ENCODE data around the gene GTF3A. TPM values are rescaled to one million over a fixed set of nuclear protein-coding genes. Genes with fewer than 3 reads are reported as not detected.

Gene GTF3A
- total and polyA plus RNA-seq, 2 of the 8 experiments (the other 6 are each of a cell fraction or from before 2014, with no cell fraction given) = 41.6 to 96.5 TPM

GRCh38 chr13:27415116-27415515 is 9.3 kb upstream of the GTF3A start:
- no peak overlapping the region for H3K4ac ChIP-seq (replicated peaks; ENCODE audit: insufficient read length, low read depth, low read length)
- no peak overlapping the region for H2BK20ac ChIP-seq (ENCODE audit: low read length)
- H3K9ac ChIP-seq (replicated peaks in 1 of 4; ENCODE audit: extremely low read depth in 1 of 4, low read depth in 3 of 4, low read length in 3 of 4) = no peak overlapping the region
- 94% methylated on average over 1 of the region's 1 CpG; no CpG with 5 or more reads in 1 of the 2 experiments for WGBS, 2 experiments (ENCODE audit: extremely low coverage in 1 of 2, insufficient coverage in 1 of 2, insufficient read length in 1 of 2, insufficient replicate concordance in 2 of 2, low coverage in 1 of 2, low lambda C conversion rate in 2 of 2, missing lambda C conversion rate in 1 of 2)
- H3K23me2 ChIP-seq (ENCODE audit: low read depth, low read length) = no peaks in the 10 kb centered on the region
- no peak overlapping the region for H2BK15ac ChIP-seq (ENCODE audit: low read length)
- no peak overlapping the region for H2BK12ac ChIP-seq (ENCODE audit: low read depth, low read length)
- no peaks in the 10 kb centered on the region for H3K79me1 ChIP-seq (ENCODE audit: low read depth, low read length)
- ChIA-PET CTCF (ENCODE audit: partially characterized antibody) (interaction anchor here (4.1 kb wide), 1 partner anchor 11 kb away, joined by 19 read pairs; the partner anchor contains the start of gene GTF3A), POLR2A (ENCODE audit: partially characterized antibody) (no interaction called here)
- no peak overlapping the region for H3K27ac ChIP-seq (ENCODE audit: low read depth, low read length)
- no peak overlapping the region for H2BK120ac ChIP-seq (replicated peaks; ENCODE audit: low read depth, low read length)
- no peaks in the 10 kb centered on the region for H3K36me3 ChIP-seq (ENCODE audit: control insufficient read depth in 2 of 4, insufficient read depth in 4 of 4, low read length in 3 of 4)
- no peak overlapping the region for H3K4me3 ChIP-seq (ENCODE audit: extremely low read depth in 1 of 4, insufficient read depth in 2 of 4, low read depth in 3 of 4, low read length in 4 of 4)
- no peak overlapping the region for H4K91ac ChIP-seq (replicated peaks; ENCODE audit: insufficient read length, low read length)
- H3K14ac ChIP-seq (ENCODE audit: insufficient read length) = no peak overlapping the region
- DNase-seq (ENCODE audit: low read depth in 1 of 2, low spot score in 2 of 2) (no peak), FAIRE-seq (no peak)
- no peaks in the 10 kb centered on the region for H3K27me3 ChIP-seq (replicated peaks in 1 of 4; ENCODE audit: control insufficient read depth in 3 of 4, extremely low read depth in 1 of 4, insufficient read depth in 3 of 4, low read length in 3 of 4)
- no peak overlapping the region for H3K4me2 ChIP-seq (ENCODE audit: insufficient read depth in 1 of 2, low read depth in 2 of 2, low read length in 2 of 2)
- H3K18ac ChIP-seq (ENCODE audit: extremely low read depth, low read length) = no peak overlapping the region
- H4K20me1 ChIP-seq (replicated peaks in 1 of 2; ENCODE audit: control insufficient read depth in 1 of 2, insufficient read depth in 2 of 2, low read length in 2 of 2) = no peaks in the 10 kb centered on the region
- no peaks in the 10 kb centered on the region for H3K9me3 ChIP-seq (ENCODE audit: insufficient read depth in 2 of 2, low read depth in 1 of 2, low read length in 1 of 2)
- H2BK5ac ChIP-seq (ENCODE audit: low read depth, low read length) = no peak overlapping the region
- H3K23ac ChIP-seq (ENCODE audit: insufficient read length) = no peak overlapping the region
- H3K4me1 ChIP-seq (replicated peaks in 1 of 4; ENCODE audit: control insufficient read depth in 3 of 4, insufficient read depth in 4 of 4, low read length in 3 of 4) = no peaks in the 10 kb centered on the region
- no peak overlapping the region for H4K8ac ChIP-seq (ENCODE audit: extremely low read depth, insufficient read depth, low read length)
- H2AK5ac ChIP-seq (ENCODE audit: low read depth, low read length) = no peak overlapping the region
- H2AFZ ChIP-seq (ENCODE audit: low read length) = no peak overlapping the region
- H3K79me2 ChIP-seq (ENCODE audit: control insufficient read depth in 1 of 2, insufficient read depth in 2 of 2, low read length in 2 of 2) = no peaks in the 10 kb centered on the region
- no peak overlapping the region for H3K56ac ChIP-seq (replicated peaks; ENCODE audit: insufficient read length, low read depth, low read length)
- H4K5ac ChIP-seq (ENCODE audit: insufficient read length, low read depth, low read length) = no peak overlapping the region
- TF ChIP-seq CHD2 (IDR thresholded peaks at IDR 0.05; ENCODE audit: low read length) (no peak), POLR2AphosphoS5 (IDR thresholded peaks at IDR 0.05; ENCODE audit: low read depth, low read length) (no peak), CTBP2 (IDR thresholded peaks at IDR 0.05; ENCODE audit: borderline replicate concordance, insufficient read depth, insufficient read length, low read length) (no peak), POLR2A (IDR thresholded peaks at IDR 0.05; ENCODE audit: control extremely low read depth in 1 of 2, low read depth in 2 of 2, low read length in 2 of 2) (no peak), RXRA (IDR thresholded peaks at IDR 0.05; ENCODE audit: insufficient read depth, low read depth, low read length) (no peak), PHF8 (conservative IDR thresholded peaks at IDR 0.05; ENCODE audit: low read depth, low read length) (no peak), SIN3A (conservative IDR thresholded peaks at IDR 0.05 in 1 of 2, IDR thresholded peaks at IDR 0.05 in 1 of 2; ENCODE audit: low read depth in 1 of 2, low read length in 2 of 2) (no peak), TBP (IDR thresholded peaks at IDR 0.05; ENCODE audit: low read depth, low read length) (no peak), EP300 (IDR thresholded peaks at IDR 0.05; ENCODE audit: borderline replicate concordance in 1 of 2, low read depth in 2 of 2, low read length in 2 of 2) (no peak), GABPA (IDR thresholded peaks at IDR 0.05; ENCODE audit: borderline replicate concordance, insufficient read depth, low read length) (no peak), RBBP5 (IDR thresholded peaks at IDR 0.05; ENCODE audit: borderline replicate concordance, low read depth, low read length) (no peak)
